ENCODE data around the gene CAMTA1.

Gene CAMTA1

GRCh38 chr1:6822530-6823359 lies 37.5 kb downstream of the CAMTA1 start (continued):
- TF ChIP-seq CSRNP3 (CRISPR knock-in tag; IDR thresholded peaks at IDR 0.05) = no peak

GRCh38 chr1:6823793-6824192 lies 38.5 kb downstream of the CAMTA1 start:
- ATAC-seq = no peak
- TF ChIP-seq CREB5 (CRISPR knock-in tag; IDR thresholded peaks at IDR 0.05; ENCODE audit: low read depth) = no peak
- TF ChIP-seq ZC3H10 (CRISPR knock-in tag; IDR thresholded peaks at IDR 0.05) = no peak
- TF ChIP-seq TSHZ2 (CRISPR knock-in tag; IDR thresholded peaks at IDR 0.05) = no peak
- TF ChIP-seq ZNF70 (CRISPR knock-in tag; IDR thresholded peaks at IDR 0.05) = no peak
- no peak for TF ChIP-seq ISL1 (CRISPR knock-in tag; IDR thresholded peaks at IDR 0.05)
- TF ChIP-seq ZFP30 (CRISPR knock-in tag; IDR thresholded peaks at IDR 0.05) = no peak
- TF ChIP-seq PATZ1 (CRISPR knock-in tag; IDR thresholded peaks at IDR 0.05; ENCODE audit: borderline replicate concordance) = no peak
- TF ChIP-seq POU6F1 (CRISPR knock-in tag; IDR thresholded peaks at IDR 0.05; ENCODE audit: borderline replicate concordance, low read depth) = no peak
- no peak for TF ChIP-seq ESRRG (CRISPR knock-in tag; IDR thresholded peaks at IDR 0.05)
- TF ChIP-seq CSDC2 (CRISPR knock-in tag; IDR thresholded peaks at IDR 0.05) = no peak
- TF ChIP-seq OSR1 (CRISPR knock-in tag; IDR thresholded peaks at IDR 0.05) = no peak
- no peak for TF ChIP-seq TOX (CRISPR knock-in tag; IDR thresholded peaks at IDR 0.05; ENCODE audit: borderline replicate concordance)

GRCh38 chr1:6824665-6825368 lies 39.6 kb downstream of the CAMTA1 start:
- no peak for ATAC-seq
- no peak for TF ChIP-seq SNAI2 (CRISPR knock-in tag; IDR thresholded peaks at IDR 0.05)
- no peak for TF ChIP-seq CSDC2 (CRISPR knock-in tag; IDR thresholded peaks at IDR 0.05)
- TF ChIP-seq TSHZ2 (CRISPR knock-in tag; IDR thresholded peaks at IDR 0.05) = no peak
- TF ChIP-seq POU6F1 (CRISPR knock-in tag; IDR thresholded peaks at IDR 0.05; ENCODE audit: borderline replicate concordance, low read depth) = no peak
- no peak for TF ChIP-seq PPARA (CRISPR knock-in tag; IDR thresholded peaks at IDR 0.05; ENCODE audit: borderline replicate concordance)
- no peak for TF ChIP-seq GLIS3 (CRISPR knock-in tag; IDR thresholded peaks at IDR 0.05)
- no peak for TF ChIP-seq BACH2 (CRISPR knock-in tag; IDR thresholded peaks at IDR 0.05; ENCODE audit: borderline replicate concordance)
